ENCODE results near the gene CORIN. TPM values are rescaled to one million over a fixed set of nuclear protein-coding genes. Genes with fewer than 3 reads are reported as not detected.

CORIN gene
- polyA plus RNA-seq, 1 of the 3 experiments (the other 2 are of a cell fraction): 1.1 TPM

DNA sequence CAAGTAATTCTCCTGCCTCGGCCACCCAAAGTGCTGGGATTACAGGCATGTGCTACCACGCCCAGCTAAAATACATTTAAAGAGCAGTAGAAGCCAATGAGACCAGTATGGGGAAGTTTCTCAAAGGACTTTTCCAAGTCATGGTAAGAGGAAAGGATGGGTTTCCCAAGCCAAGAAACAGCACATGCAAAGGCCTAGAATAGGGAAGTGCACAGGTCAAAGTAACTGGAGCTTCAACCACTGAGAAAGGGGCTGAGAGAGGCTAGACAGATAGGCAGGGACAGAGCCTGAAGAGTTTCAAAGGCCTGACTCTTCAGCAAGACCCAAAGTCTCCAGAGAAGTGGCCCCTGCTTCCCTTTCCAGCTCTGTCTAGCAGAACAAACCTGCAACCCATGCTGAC, 162.1 kb downstream of the CORIN start:
- CTCF ChIA-PET: interaction anchor here (0.5 to 2.0 kb wide), 6 partner anchors 9 to 412 kb away, joined by 3 to 12 read pairs (median 4); no protein-coding TSS in a partner anchor
- no peak for DNase-seq
- H3K9me3 ChIP-seq: no peaks in the 10 kb centered on the region
- no peak overlapping the region for H3K27ac ChIP-seq (ENCODE audit: low read depth in 2 of 2, low read length in 1 of 2)
- H3K4me3 ChIP-seq (ENCODE audit: low read depth in 2 of 2, low read length in 1 of 2): no peak overlapping the region
- WGBS (ENCODE audit: low lambda C conversion rate): 91% methylated on average over 2 of the region's 2 CpGs
- TF ChIP-seq, protein P1, sequence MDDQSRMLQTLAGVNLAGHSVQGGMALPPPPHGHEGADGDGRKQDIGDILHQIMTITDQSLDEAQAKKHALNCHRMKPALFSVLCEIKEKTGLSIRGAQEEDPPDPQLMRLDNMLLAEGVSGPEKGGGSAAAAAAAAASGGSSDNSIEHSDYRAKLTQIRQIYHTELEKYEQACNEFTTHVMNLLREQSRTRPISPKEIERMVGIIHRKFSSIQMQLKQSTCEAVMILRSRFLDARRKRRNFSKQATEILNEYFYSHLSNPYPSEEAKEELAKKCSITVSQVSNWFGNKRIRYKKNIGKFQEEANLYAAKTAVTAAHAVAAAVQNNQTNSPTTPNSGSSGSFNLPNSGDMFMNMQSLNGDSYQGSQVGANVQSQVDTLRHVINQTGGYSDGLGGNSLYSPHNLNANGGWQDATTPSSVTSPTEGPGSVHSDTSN (IDR thresholded peaks at IDR 0.05): no peak
- no peak for TF ChIP-seq GABPA (IDR thresholded peaks at IDR 0.05; ENCODE audit: low read depth)
- TF ChIP-seq RXRA (IDR thresholded peaks at IDR 0.05; ENCODE audit: borderline replicate concordance, low read depth): no peak
- TF ChIP-seq, protein P2, sequence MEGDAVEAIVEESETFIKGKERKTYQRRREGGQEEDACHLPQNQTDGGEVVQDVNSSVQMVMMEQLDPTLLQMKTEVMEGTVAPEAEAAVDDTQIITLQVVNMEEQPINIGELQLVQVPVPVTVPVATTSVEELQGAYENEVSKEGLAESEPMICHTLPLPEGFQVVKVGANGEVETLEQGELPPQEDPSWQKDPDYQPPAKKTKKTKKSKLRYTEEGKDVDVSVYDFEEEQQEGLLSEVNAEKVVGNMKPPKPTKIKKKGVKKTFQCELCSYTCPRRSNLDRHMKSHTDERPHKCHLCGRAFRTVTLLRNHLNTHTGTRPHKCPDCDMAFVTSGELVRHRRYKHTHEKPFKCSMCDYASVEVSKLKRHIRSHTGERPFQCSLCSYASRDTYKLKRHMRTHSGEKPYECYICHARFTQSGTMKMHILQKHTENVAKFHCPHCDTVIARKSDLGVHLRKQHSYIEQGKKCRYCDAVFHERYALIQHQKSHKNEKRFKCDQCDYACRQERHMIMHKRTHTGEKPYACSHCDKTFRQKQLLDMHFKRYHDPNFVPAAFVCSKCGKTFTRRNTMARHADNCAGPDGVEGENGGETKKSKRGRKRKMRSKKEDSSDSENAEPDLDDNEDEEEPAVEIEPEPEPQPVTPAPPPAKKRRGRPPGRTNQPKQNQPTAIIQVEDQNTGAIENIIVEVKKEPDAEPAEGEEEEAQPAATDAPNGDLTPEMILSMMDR (IDR thresholded peaks at IDR 0.05): no peak
- TF ChIP-seq RAD21 (IDR thresholded peaks at IDR 0.05; ENCODE audit: low read length): no peak
- TF ChIP-seq RCOR1 (IDR thresholded peaks at IDR 0.05; ENCODE audit: low read length): no peak
- no peak for TF ChIP-seq YY1 (IDR thresholded peaks at IDR 0.05; ENCODE audit: low read depth)
- TF ChIP-seq FOXJ3 (CRISPR knock-in tag; IDR thresholded peaks at IDR 0.05): no peak
- TF ChIP-seq NFIC (IDR thresholded peaks at IDR 0.05; ENCODE audit: borderline replicate concordance): no peak
- TF ChIP-seq NRF1 (IDR thresholded peaks at IDR 0.05; ENCODE audit: low read depth, low read length): no peak
- TF ChIP-seq, protein P3, sequence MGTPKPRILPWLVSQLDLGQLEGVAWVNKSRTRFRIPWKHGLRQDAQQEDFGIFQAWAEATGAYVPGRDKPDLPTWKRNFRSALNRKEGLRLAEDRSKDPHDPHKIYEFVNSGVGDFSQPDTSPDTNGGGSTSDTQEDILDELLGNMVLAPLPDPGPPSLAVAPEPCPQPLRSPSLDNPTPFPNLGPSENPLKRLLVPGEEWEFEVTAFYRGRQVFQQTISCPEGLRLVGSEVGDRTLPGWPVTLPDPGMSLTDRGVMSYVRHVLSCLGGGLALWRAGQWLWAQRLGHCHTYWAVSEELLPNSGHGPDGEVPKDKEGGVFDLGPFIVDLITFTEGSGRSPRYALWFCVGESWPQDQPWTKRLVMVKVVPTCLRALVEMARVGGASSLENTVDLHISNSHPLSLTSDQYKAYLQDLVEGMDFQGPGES (IDR thresholded peaks at IDR 0.05; ENCODE audit: low read depth, low read length): no peak
- no peak for TF ChIP-seq MXI1 (IDR thresholded peaks at IDR 0.05; ENCODE audit: low read depth, low read length)
- TF ChIP-seq, protein P4, sequence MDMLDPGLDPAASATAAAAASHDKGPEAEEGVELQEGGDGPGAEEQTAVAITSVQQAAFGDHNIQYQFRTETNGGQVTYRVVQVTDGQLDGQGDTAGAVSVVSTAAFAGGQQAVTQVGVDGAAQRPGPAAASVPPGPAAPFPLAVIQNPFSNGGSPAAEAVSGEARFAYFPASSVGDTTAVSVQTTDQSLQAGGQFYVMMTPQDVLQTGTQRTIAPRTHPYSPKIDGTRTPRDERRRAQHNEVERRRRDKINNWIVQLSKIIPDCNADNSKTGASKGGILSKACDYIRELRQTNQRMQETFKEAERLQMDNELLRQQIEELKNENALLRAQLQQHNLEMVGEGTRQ (IDR thresholded peaks at IDR 0.05; ENCODE audit: borderline replicate concordance, low read depth, low read length): no peak
- no peak for TF ChIP-seq FOSL2 (IDR thresholded peaks at IDR 0.05; ENCODE audit: borderline replicate concordance, low read depth)
- H3F3A ChIP-seq (replicated peaks; ENCODE audit: insufficient read depth): no peaks in the 10 kb centered on the region
- no peaks in the 10 kb centered on the region for H3K9me2 ChIP-seq
- no peaks in the 10 kb centered on the region for H4K20me1 ChIP-seq (ENCODE audit: insufficient read depth)
- no peak overlapping the region for H3K9ac ChIP-seq
- no peaks in the 10 kb centered on the region for H3K36me3 ChIP-seq (replicated peaks in 1 of 2; ENCODE audit: control insufficient read depth in 1 of 2, insufficient read depth in 2 of 2, low read length in 1 of 2)
- H3K27me3 ChIP-seq (ENCODE audit: insufficient read depth): no peaks in the 10 kb centered on the region
- no peak overlapping the region for H3K4me2 ChIP-seq
- H2AFZ ChIP-seq (ENCODE audit: low read depth): no peak overlapping the region
- POLR2A ChIA-PET: no interaction called here
- H3K79me2 ChIP-seq (ENCODE audit: insufficient read depth): no peaks in the 10 kb centered on the region
- H3K4me1 ChIP-seq (ENCODE audit: control insufficient read depth in 1 of 2, insufficient read depth in 2 of 2, low read depth in 1 of 2, low read length in 1 of 2): peaks cover 0 to 2% of the 10 kb centered on the region in 2 experiments; a peak in 1 of 4 replicates

All from SK-N-SH (cell line).